HCT116 (cell line): Measurements from ENCODE around the gene LRRC2.

Experiments used
- EGR1 ChIP-seq: IDR thresholded peaks from 2 replicates; pipeline ENCODE4 v1.6.1; 2012; ENCODE audit warnings: low read depth
- EZH2 ChIP-seq: fragments of 200-600 bp; sonication (generic); IDR thresholded peaks from 2 replicates; pipeline ENCODE4 v1.6.1; 2017; ENCODE audit warnings: antibody characterized with exemption, mixed run types
- JUND ChIP-seq: IDR thresholded peaks from 2 replicates; pipeline ENCODE4 v1.6.1; 2012
- POLR2A ChIP-seq: IDR thresholded peaks from 2 replicates; pipeline ENCODE4 v1.7.0; 2011; ENCODE audit warnings: borderline replicate concordance; ENCODE audit not compliant: insufficient read depth, insufficient read length; ENCODE audit errors: extremely low read depth
- SIN3A ChIP-seq: IDR thresholded peaks from 2 replicates; pipeline ENCODE4 v1.6.1; 2012; ENCODE audit warnings: low read depth
- TCF7L2 ChIP-seq: IDR thresholded peaks from 2 replicates; pipeline ENCODE4 v1.7.0; 2011; ENCODE audit warnings: borderline replicate concordance, inconsistent platforms; ENCODE audit not compliant: insufficient read depth, insufficient read length; ENCODE audit errors: extremely low read depth
- TF ChIP-seq, protein P1 (sequence below), 3 experiments: fragments of 200-600 bp in 1 of 3; sonication (generic) in 1 of 3; IDR thresholded peaks in 2 of 3; conservative IDR thresholded peaks in 1 of 3; 2 replicates each; pipeline ENCODE4 v1.5.1; 2012 to 2017; ENCODE audit warnings: low read depth in 2 of 3, low read length in 2 of 3, antibody characterized with exemption in 1 of 3, borderline replicate concordance in 1 of 3, control low read depth in 1 of 3, mild to moderate bottlenecking in 1 of 3, mixed read lengths in 1 of 3, mixed run types in 1 of 3, moderate library complexity in 1 of 3; ENCODE audit not compliant: insufficient read depth in 1 of 3

DNA sequence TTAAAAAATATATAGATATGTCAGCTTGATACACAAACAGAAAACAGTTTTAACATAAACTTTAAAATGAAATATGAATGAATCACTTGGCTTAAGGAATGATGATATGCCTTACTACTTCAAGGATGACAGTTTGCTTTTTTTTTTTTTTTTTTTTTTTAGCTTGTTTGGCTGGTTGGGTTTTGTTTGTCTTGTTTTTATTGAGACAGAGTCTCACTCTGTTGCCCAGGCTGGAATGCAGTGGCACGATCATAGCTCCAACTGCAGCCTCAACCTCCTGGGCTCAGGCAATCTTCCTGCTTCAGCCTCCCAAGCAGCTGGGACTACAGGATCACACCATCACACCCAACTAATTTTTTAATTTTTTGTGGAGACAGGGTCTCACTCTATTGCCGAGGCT is 14.5 kb downstream of the LRRC2 start:
- no peak for TF ChIP-seq TCF7L2
- TF ChIP-seq POLR2A = no peak
- TF ChIP-seq SIN3A = no peak
- TF ChIP-seq EZH2 = no peak
- TF ChIP-seq, protein P1, sequence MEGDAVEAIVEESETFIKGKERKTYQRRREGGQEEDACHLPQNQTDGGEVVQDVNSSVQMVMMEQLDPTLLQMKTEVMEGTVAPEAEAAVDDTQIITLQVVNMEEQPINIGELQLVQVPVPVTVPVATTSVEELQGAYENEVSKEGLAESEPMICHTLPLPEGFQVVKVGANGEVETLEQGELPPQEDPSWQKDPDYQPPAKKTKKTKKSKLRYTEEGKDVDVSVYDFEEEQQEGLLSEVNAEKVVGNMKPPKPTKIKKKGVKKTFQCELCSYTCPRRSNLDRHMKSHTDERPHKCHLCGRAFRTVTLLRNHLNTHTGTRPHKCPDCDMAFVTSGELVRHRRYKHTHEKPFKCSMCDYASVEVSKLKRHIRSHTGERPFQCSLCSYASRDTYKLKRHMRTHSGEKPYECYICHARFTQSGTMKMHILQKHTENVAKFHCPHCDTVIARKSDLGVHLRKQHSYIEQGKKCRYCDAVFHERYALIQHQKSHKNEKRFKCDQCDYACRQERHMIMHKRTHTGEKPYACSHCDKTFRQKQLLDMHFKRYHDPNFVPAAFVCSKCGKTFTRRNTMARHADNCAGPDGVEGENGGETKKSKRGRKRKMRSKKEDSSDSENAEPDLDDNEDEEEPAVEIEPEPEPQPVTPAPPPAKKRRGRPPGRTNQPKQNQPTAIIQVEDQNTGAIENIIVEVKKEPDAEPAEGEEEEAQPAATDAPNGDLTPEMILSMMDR (IDR thresholded peaks at IDR 0.05 in 2 of 3, conservative IDR thresholded peaks at IDR 0.05 in 1 of 3; ENCODE audit: borderline replicate concordance in 1 of 3, insufficient read depth in 1 of 3, low read depth in 2 of 3, low read length in 2 of 3) = no peak
- no peak for TF ChIP-seq JUND
- TF ChIP-seq EGR1 = no peak
